ENCODE results near the gene MGP.

Gene MGP

GRCh38 chr12:14879222-14879933 is 6.3 kb downstream of the MGP start:
- DNase-seq (ENCODE audit: low spot score) = no peak
- no peak overlapping the region for H3K27ac ChIP-seq (ENCODE audit: poor library complexity, severe bottlenecking)
- H3K9me3 ChIP-seq (ENCODE audit: severe bottlenecking) = no peaks in the 10 kb centered on the region

GRCh38 chr12:14878488-14878887 is 7.2 kb downstream of the MGP start:
- no peak for ATAC-seq (ENCODE audit: low read depth)
- Histone ChIP-seq H3K27me3 (ENCODE audit: insufficient read depth, poor library complexity, severe bottlenecking) (no peaks in the 10 kb centered on the region), H3K36me3 (ENCODE audit: low read depth) (no peaks in the 10 kb centered on the region), H3K27ac (ENCODE audit: poor library complexity, severe bottlenecking) (no peak overlapping the region), H3K4me1 (ENCODE audit: insufficient read depth, poor library complexity, severe bottlenecking) (no peaks in the 10 kb centered on the region), H3K4me3 (ENCODE audit: severe bottlenecking) (no peak overlapping the region), H3K9me3 (ENCODE audit: severe bottlenecking) (no peaks in the 10 kb centered on the region)
- DNase-seq (ENCODE audit: low spot score) = no peak
- no peak for TF ChIP-seq CTCF (IDR thresholded peaks at IDR 0.05; ENCODE audit: poor library complexity, severe bottlenecking)

More at GRCh38 chr12:14879222-14879933, 6.3 kb downstream of the MGP start:
- no peak for ATAC-seq (ENCODE audit: low read depth)
- no peaks in the 10 kb centered on the region for H3K36me3 ChIP-seq (ENCODE audit: low read depth)
- H3K4me1 ChIP-seq (ENCODE audit: insufficient read depth, poor library complexity, severe bottlenecking) = no peaks in the 10 kb centered on the region
- no peak overlapping the region for H3K4me3 ChIP-seq (ENCODE audit: severe bottlenecking)
- no peaks in the 10 kb centered on the region for H3K27me3 ChIP-seq (ENCODE audit: insufficient read depth, poor library complexity, severe bottlenecking)
- no peak for TF ChIP-seq CTCF (IDR thresholded peaks at IDR 0.05; ENCODE audit: poor library complexity, severe bottlenecking)

DNA sequence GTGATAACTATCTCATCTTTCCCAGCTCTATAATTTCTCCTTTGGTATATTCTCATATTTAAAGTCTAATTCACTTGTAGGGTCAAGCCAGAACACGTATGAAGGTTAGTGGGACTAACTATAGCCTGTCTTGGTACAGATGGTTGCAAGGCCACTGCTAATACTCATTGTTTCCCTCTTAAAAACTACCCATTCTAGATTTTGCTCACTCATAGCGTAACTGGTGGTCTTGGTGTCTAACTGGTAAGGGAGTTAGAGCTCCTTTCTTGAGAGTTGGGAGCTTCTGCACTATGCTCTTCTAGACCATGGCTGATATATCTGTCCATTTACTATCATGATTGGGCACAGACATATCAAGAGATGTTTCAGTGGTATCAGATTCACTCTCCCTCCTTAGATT is 8.8 kb downstream of the MGP start:
- no peak for TF ChIP-seq CTCF (IDR thresholded peaks at IDR 0.05; ENCODE audit: poor library complexity, severe bottlenecking)
- Histone ChIP-seq H3K36me3 (ENCODE audit: low read depth) (no peaks in the 10 kb centered on the region), H3K27ac (ENCODE audit: poor library complexity, severe bottlenecking) (no peak overlapping the region), H3K27me3 (ENCODE audit: insufficient read depth, poor library complexity, severe bottlenecking) (no peaks in the 10 kb centered on the region), H3K4me1 (ENCODE audit: insufficient read depth, poor library complexity, severe bottlenecking) (no peaks in the 10 kb centered on the region), H3K4me3 (ENCODE audit: severe bottlenecking) (no peak overlapping the region), H3K9me3 (ENCODE audit: severe bottlenecking) (no peaks in the 10 kb centered on the region)
- DNase-seq (ENCODE audit: low spot score) (no peak), ATAC-seq (ENCODE audit: low read depth) (no peak)

- no peaks in the 10 kb centered on the region for H3K36me3 ChIP-seq (ENCODE audit: low read depth)
- H3K27me3 ChIP-seq (ENCODE audit: insufficient read depth, poor library complexity, severe bottlenecking) = no peaks in the 10 kb centered on the region
- ATAC-seq (ENCODE audit: low read depth) (no peak), DNase-seq (ENCODE audit: low spot score) (no peak)
- H3K27ac ChIP-seq (ENCODE audit: poor library complexity, severe bottlenecking) = no peak overlapping the region
- no peaks in the 10 kb centered on the region for H3K4me1 ChIP-seq (ENCODE audit: insufficient read depth, poor library complexity, severe bottlenecking)
- no peaks in the 10 kb centered on the region for H3K9me3 ChIP-seq (ENCODE audit: severe bottlenecking)
- no peak for TF ChIP-seq CTCF (IDR thresholded peaks at IDR 0.05; ENCODE audit: poor library complexity, severe bottlenecking)
- H3K4me3 ChIP-seq (ENCODE audit: severe bottlenecking) = no peak overlapping the region
Measured at GRCh38 chr12:14874882-14875281, 10.8 kb downstream of the MGP start.

GRCh38 chr12:14873440-14874185 is 12.0 kb downstream of the MGP start:
- no peaks in the 10 kb centered on the region for H3K27me3 ChIP-seq (ENCODE audit: insufficient read depth, poor library complexity, severe bottlenecking)
- H3K27ac ChIP-seq (ENCODE audit: poor library complexity, severe bottlenecking) = no peak overlapping the region
- H3K4me1 ChIP-seq (ENCODE audit: insufficient read depth, poor library complexity, severe bottlenecking) = no peaks in the 10 kb centered on the region
- no peak for TF ChIP-seq CTCF (IDR thresholded peaks at IDR 0.05; ENCODE audit: poor library complexity, severe bottlenecking)
- H3K4me3 ChIP-seq (ENCODE audit: severe bottlenecking) = no peak overlapping the region
- no peak for DNase-seq (ENCODE audit: low spot score)
- no peak for ATAC-seq (ENCODE audit: low read depth)
- no peaks in the 10 kb centered on the region for H3K36me3 ChIP-seq (ENCODE audit: low read depth)
- no peaks in the 10 kb centered on the region for H3K9me3 ChIP-seq (ENCODE audit: severe bottlenecking)

Data from RWPE2 (cell line).